CD4-positive, alpha-beta T cell treated with Interleukin-4 for 1 hour (primary cell): Measurements from ENCODE around the gene MUC6.

Experiments
- DNase-seq, 2 donors: peaks; one replicate each; pipeline ENCODE4 v3.0.0-alpha.2; 2020 to 2022

Gene MUC6

DNA sequence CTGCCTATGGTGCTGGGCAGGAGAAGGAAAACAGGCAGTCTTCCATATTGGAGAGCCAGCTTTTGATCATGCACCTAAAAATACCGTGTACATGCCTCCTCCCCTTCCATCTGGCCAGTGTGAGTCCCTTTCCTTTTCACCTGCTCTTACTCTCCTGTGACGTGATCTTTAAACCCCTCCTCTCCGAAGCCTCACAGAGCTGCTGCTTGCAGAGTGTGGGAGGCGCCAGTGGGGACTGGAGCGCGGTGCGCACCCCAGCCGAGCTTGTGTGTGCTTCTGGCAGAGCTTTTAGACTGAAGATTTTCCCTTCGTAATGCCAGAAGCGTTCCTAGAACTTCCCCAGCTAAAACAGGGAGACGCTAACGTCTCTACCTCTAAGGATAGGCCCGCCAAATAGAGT lies 29.8 kb downstream of the MUC6 start:
- no peak for DNase-seq

DNA sequence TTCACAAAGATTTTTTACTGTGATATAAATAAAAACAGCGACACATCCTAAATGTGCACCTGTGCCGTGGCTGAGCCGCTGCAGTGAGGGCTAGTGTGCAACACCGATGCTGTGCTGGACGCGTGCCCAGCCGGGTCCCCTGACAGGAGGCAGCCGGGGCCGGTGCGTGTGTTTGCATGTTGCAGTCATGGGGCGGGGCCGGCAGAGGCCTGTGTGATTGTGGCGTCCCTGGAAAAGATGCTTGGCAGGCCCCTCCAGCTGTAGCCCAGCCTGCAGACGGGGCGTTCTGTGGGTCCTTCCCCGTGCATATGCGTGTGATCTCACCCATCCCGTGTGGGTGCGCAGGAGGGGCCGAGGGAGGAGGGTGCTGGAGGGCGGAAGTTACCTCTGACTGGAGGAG lies 30.6 kb downstream of the MUC6 start:
- DNase-seq: no peak

DNA sequence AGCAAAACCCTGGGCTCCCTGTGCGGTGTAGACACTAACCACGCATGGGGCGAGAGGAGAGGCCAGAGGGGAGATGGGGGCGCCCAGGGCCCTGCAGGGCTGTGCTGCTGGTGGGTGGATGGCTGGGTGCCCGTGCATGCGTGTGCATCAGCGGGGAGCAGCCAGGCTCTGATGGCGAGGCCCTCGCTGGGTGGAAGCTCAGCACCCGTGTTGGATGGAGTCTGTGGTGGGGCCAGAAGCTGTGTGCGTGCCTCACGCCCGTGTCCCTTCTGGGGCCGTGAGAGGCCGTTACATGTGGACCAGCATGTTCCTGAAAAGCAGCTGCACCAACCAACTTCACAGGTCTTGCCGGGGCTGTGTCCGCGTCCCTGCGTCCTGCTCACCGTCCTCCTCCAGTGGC lies 33.4 kb downstream of the MUC6 start:
- no peak for DNase-seq

DNA sequence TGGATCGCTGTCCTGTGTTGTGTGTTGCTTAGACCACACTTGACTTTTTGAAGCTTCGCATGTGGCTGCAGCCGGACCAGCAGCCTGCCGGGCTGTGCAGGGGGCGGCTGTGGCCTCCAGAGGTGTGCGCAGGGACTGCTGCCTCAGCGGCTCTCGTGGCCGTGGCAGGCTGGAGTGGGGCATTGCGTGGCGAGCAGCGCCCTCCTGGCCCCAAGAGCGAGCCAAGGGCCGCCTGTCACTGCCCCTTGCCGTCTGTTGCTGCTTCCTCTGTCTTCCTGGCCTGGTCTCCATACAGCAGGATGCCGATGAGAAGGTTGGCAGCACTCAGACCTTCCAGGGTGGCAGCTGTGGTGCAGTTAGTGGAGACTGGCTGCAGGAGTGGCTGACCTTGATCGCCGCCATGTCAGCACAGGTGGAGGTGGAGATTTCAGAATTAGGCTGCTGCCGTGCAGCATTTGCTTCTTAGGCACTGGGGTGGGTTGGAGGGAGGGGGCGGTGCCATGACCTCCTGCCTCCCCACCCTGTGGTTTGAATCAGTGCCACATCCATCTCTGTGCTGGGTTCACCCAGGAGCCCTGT lies 34.0 kb downstream of the MUC6 start:
- DNase-seq: no peak

DNA sequence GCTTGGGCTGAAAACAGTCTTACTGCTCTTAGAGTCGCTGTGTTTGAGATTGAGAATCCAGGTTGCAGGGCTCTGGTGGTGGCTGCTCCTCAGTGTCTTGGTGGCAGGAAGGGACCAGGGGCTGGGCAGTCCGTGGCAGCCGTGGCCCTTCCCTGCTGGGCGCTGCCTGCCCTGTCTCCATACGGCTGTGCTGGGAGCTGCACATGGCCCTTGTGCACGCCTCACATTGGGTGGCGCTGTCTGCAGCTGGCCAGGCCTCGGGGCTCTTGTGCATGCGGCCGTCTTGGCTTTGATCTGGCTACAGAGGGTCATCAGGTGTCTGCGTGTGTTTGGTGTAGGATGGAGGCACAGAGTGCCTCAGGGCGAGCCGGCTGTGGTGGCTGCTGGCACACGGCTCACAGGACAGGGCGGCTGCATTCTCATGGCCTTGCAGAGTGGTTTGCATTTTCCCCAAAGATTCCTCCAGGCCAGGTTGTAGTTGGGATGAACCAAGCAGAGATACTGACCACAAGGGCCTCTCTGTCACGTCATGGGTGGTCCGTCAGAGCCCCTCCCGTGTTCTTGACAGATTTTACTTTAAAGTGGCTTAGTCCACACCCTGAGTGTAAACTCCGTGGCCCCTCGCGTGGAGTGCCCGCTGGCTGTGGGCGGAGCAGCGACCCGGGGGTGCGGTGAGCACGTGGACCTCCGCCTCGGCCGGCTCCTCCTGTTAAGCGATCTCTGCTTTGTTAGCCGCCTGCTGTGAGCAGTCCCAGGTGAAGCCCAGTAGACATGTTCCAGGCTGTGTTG lies 34.7 kb downstream of the MUC6 start:
- DNase-seq: no peak

DNA sequence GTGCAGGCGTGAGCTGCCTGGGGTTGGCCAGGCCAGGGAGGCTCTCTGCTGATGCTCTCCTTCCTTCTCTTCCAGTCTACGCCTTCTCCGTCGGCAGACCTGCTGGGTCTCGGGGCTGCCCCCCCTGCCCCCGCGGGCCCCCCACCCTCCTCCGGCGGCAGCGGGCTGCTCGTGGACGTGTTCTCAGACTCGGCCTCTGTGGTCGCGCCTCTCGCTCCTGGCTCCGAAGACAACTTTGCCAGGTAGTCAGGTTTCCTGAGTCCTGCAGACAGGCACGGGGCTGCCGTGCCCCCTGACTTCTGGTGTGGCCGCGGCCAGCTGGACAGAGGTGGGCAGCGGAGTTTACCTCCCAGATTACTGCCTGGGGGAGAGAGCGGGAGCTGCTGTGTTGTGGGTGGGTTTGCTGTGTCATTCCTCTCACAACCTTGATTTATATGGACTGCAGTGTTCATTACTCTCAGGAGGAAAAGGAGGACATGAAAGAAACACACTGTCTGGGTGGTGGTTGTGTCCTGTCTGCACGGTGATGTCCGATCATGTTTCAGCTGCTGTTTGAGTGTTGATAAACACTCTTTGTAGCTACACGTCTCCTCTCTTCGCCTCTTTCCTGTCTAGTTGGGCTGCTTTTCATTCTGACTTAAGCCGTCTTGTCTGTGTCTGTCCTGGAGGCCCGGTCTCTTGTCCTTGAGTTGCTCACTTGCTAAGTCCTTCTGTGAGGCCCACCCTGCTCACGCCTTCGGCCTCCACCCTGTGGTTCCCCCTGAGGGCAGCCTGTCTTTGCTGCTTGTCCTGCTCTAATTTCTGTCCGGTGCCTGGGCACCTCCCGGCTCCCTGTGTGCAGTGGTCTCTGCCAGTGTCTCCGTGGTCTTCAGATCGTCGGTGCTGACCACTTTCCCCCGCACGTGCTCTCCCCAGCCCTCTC lies 35.9 kb downstream of the MUC6 start:
- no peak for DNase-seq

DNA sequence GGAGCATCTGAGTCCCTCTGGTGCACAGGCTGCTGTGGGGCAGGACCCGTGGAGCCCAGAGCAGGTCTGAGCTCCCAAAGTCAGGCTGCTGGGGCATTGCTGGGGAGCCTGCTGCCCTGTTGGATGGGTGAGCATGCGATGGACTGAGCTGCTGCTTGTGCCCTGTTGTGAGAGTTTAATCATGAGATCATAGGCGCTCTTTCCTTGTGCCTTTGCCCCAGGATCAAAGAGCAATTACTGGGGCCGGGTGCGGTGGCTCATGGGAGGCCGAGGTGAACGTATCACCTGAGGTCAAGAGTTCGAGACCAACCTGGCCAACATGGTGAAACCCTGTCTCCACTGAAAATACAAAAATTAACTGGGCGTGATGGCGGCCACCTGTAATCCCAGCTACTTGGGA lies 37.5 kb downstream of the MUC6 start:
- no peak for DNase-seq

DNA sequence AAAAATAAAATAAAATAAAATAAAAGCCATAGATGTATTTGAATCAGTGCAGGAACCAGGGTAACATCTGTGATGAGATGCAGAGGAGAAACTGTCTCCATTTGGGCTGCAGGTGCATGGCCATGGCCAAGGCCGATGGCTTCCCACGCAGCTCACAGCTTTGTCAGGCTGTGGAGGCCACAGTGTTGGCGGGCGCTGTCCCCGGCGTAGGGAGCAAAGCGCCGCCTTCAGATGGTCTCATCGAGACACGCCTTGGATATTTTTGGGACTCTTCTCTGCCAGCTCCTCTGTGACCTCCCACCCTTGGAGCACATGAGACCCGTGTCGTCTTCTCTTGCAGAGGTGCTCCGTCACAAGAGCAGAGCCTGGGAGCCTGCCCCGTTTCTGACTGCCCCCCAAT lies 38.6 kb downstream of the MUC6 start:
- no peak for DNase-seq

DNA sequence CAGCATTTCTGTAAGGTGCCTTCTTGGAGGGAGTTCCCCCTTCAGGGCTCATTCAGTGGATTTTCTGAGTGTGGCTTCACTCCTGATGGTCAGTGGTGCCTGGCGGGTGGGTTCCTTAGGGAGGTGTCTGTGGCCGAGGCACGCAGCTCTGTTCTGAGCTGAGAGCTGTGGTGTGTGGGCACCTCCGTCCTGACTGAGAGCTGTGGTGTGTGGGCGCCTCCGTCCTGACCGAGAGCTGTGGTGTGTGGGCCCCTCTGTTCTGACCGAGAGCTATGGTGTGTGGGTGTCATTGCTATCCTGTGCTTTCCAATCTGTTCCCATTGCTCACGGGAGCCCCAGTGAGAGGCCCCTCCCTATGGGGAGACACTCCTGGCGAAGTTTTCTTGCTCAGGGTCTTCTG lies 39.8 kb downstream of the MUC6 start:
- no peak for DNase-seq

DNA sequence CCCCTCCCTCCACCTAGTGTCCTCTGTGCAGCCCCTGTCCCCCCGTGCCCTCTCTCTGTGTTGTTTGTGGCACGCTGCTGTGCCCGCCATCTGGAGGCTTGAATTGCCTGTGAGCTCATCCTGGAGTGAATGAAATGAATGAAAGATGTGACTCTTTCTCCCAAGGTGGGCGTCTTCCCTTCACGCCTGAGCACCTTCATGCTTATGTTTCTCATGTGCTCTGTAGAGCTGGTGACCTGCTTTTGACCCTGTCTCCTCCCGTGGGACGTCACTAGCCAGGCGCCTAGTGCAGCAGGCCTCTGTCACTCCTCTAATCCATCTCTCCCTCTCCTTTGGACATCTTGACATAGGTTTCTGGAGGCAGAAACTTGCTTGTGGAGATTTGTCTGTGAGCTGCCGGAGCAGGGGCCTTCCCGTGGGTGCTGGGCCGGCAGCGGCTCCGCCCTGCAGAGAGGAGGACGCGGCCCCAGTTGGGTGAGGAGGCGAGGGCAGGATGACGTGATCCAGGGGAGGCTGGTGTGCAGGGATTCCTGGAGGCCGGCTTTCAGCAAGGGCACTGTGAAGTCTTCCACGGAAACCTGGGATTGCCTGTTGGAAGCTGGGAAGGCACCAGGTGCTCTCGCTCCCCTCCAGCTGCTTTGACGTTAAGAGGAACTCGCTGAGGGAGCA lies 40.6 kb downstream of the MUC6 start:
- no peak for DNase-seq

DNA sequence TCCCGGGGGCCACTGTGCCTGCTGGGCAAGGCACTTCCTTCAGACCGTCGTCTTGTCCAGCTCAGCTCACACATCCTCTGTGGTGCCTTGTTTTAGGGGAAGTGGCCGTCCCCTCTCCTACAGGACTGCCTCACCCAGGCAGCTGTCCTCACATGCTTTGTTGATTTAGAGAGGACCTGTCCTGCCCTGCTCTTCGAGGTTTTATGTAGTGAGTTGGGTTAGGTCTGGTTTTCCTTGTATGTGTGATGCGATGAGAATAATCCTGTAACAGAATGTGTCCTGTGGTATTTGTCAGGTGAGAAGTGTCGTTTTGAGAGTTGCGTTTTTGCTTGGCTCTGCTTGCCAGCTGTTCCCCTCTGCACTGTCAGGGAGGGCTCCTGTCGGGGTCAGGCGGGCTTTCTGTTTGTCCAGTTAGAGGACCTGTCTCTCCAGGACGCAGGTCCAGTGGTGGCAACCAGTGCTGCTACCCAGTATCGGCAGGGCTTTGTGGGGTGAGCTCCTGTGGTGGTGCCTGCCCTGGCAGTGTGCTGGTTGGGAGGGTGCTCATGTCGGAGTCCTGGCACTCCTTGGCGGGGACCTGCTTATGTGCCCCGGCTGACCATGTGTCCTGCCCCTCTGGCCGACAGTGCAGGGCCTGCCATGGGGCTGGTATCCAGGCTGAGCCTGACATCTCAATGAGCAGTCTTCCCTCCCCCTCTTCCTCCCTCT lies 41.3 kb downstream of the MUC6 start:
- no peak for DNase-seq

DNA sequence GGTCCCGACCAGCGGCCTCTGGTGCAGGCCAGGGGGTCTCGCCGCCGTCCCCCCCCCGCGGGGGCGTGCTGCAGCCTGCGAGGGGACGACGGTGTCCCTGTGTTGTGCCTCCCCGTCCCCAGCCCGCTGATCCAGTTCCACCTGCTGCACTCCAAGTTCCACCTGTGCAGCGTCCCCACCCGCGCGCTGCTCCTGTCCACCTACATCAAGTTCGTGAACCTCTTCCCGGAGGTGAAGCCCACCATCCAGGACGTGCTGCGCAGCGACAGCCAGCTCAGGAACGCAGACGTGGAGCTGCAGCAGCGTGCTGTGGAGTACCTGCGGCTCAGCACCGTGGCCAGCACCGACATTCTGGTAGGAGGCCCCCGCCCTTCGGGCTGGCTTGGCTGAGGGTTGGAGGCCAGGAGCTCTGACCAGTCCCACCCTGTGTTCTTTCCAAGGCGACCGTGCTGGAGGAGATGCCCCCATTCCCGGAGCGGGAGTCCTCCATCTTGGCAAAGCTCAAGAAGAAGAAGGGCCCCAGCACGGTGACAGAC lies 42.8 kb downstream of the MUC6 start:
- DNase-seq: no peak

DNA sequence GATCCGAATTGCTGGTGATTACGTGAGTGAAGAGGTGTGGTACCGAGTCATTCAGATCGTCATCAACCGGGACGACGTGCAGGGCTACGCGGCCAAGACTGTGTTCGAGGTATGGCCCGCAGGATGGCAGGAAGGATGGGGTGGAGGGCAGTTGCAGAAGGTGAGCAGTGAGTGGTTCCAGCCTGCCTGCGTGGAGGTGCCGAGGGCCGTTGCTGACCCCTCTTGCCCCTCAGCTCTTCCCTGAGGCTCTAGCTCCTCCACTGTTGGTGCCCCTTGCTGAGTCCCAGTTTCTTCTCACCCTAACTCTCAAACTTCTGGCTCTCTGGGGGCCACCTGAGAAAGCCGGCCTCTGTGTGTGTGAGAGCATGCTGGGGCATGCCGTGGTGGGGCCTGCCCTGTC lies 43.9 kb downstream of the MUC6 start:
- no peak for DNase-seq

DNA sequence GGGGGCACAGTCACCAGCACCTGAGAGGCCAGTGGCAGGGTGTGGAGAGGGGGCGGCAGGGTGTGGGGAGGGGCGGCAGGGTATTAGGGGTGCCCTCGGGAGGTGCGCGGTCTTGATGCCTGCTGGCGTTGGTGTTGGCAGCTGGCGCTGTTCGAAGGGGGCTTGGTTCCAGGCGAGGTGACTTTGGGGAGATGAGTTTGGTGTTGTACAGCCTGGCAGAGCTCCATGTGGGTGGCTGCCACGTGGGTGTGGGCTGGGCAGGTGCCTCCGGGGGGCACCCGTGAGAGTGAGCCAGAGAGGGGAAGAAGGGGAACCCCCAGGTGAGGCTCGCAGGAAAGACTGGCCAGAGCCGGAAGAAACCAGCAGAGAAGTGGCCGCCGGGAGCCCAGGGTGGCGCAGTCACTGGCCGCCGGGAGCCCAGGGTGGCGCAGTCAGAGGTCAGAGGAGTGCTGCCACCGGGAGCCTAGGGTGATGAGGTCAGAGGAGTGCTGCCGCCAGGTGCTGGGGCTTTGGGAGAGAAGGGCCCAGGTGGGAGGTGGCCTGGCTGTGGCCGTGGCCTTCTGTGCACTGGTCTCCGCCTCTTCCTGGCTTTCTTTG lies 44.7 kb downstream of the MUC6 start:
- DNase-seq: no peak

DNA sequence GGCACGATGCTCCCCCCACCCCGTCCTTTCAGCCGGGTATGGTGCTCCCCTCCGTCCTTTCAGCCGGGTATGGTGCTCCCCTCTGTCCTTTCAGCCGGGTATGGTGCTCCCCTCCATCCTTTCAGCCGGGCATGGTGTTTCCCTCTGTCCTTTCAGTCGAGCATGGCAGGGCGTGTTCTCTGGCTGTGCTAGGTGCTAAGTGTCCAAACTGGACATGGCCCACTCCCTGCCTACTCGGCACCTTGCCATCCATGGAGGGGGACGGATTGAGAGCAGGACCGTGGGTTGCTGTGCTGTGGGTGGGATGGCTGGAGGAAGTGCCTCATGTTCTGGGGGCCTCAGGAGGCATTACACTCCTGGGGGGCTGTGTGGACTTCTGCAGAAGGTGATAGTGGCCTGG lies 45.5 kb downstream of the MUC6 start:
- DNase-seq: no peak

DNA sequence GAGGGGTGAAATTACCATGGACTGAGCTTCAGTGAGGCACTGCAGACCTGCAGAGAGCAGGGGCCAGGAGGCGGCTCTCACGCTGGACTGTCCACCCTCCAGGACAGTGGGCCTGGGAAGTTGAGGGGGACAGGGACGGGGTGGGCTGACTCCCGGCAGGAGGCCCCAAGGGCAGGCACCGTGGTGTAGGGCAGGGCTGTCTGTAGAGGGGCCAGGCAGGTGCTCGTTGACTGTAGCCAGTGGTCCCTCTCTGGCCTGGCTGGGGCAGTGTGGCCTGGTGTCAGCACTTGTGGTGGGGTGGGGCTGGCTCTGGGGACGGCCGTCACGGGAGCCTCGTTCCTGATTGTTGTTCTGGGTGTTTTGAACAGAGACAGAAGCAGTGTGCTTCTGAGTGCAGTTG lies 46.4 kb downstream of the MUC6 start:
- DNase-seq: no peak

DNA sequence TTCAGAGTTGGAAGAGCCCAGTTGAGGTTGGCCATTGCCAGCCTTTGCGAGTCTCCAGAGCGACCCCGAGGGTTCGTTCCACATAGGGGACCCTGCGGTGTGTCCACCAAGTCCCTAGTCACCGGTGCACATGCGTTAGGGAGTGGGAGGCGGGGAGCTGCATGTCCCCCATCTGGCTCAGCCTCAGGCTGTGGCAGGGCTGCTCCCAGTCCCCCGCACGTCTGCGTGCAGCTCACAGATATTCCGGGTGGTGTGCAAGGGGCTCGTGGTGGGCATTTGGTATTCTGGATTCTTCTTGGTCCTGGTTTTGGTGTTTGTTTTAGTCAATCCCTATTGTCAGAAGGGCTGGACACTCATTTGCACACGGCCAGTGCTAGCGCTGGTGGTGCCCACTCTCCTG lies 48.8 kb downstream of the MUC6 start:
- no peak for DNase-seq

DNA sequence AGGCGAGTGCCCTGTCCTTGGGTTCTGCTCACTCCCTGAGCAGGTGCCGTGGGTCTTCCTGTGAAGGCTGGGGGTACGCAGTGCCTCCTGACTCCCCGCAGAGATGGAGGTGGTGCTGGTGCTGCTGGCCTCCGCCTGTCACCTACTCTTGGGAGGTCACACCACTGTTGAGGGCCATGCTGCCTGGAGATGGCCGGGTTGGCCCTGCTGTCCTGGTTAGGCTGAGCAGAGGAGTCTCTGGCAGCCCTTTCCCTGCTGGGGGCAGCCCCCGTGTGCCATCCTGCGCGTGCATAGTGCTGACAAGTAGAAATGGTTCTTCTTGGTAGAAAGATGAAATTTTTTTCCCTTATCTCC lies 49.6 kb downstream of the MUC6 start:
- DNase-seq: no peak

DNA sequence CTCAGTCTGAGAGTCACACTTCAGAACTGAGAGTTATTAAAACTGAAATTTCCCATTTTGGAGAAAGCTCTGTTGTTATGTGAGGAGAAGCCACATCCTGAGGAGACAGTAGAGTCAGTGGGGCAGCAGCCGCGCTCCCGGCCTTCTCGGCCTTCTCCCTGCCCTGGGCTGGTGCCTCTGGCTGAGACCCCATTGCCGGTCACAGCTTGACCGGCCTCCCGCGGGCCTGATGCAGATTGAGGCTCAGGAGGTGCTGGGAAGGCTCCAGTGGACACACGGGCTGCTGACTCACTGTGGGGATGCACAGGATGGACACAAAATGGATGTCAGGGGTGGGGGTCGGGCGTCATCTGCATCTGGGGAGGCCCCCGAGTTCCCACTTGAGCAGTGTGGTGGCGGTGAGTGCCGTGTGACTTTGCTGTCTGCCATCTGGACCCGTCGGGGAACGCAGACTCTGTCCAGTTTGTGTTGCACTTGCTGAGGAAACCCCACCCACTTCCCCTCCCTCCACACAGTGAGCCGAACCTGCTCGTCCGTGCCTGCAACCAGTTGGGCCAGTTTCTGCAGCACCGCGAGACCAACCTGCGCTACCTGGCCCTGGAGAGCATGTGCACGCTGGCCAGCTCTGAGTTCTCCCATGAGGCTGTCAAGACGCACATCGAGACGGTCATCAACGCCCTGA lies 50.1 kb downstream of the MUC6 start:
- DNase-seq: no peak

DNA sequence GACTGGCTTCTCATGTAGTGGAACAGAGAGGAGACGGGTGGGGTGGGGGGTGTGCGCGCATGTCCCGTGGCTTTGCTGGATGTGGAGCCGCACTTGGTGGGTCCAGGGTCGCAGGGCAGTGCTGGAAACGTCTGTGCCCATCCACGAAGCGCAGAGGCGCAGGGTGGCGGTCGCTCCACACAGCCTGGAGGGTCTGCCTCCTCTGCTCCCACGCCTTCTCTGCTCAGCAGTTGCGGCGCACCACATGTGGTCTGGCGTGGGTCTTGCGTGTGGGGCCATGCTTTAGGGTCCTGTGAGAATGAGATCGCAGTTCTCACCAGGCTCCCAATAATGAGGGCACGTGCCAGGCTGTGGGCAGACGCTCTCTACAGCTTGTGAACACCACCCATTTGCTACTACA lies 50.7 kb downstream of the MUC6 start:
- DNase-seq: no peak

DNA sequence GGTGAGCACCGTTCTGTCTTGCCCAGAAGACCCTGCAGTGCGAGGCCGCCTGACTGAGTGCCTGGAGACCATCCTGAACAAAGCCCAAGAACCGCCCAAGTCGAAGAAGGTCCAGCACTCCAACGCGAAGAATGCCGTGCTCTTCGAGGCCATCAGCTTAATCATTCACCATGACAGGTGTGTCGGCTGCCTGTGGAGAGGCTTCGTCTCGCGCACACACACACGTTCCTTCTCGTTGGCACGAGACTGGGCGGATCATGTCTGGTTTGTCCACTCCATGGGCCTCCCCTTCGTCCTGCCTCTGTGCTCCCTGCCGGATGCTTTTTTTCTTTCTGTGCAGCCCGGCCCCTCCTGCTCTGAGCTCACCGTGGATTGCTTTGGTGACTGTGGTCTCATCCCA lies 51.1 kb downstream of the MUC6 start:
- no peak for DNase-seq

DNA sequence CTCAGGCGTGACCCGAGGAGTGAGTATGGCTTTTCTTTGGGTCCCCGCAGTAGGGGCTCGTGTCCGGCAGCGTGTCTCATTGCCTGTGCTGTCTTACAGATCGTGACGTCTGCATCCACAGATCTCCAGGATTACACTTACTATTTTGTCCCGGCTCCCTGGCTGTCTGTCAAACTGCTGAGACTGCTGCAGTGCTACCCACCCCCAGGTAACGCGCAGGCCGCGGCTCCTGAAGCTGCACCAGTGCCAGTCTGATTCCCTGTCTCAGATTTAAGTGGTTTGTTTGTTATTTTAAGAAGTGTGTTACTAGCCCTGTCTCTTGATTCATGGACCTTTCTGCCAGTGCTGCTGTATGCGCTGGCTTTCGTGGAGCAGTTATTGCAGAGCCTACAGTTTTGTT lies 52.0 kb downstream of the MUC6 start:
- no peak for DNase-seq
